Limb (tissue), 2 donors: Measurements from ENCODE around the gene IL1RL2.
A peak's percentile ranks its signal among the peaks of the same experiment; 100 is the strongest.

Experiments used
- DNase-seq, 2 donors: peaks; one replicate each; pipeline ENCODE4 v3.0.0-alpha.2; 2016; ENCODE audit errors: extremely low spot score in 2 of 2

The IL1RL2 gene

GRCh38 chr2:102186791-102187495 lies at the start of gene IL1RL2:
IL1RL2 (plus strand) TSS chr2:102187023; CDS start chr2:102187868, 845 bp downstream.
- no peak for DNase-seq

- no peak for DNase-seq
These were observed 49.7 kb upstream of the IL1RL2 start for GRCh38 chr2:102137138-102137537.

GRCh38 chr2:102138331-102138730 lies 48.5 kb upstream of the IL1RL2 start:
- DNase-seq: no peak

DNA sequence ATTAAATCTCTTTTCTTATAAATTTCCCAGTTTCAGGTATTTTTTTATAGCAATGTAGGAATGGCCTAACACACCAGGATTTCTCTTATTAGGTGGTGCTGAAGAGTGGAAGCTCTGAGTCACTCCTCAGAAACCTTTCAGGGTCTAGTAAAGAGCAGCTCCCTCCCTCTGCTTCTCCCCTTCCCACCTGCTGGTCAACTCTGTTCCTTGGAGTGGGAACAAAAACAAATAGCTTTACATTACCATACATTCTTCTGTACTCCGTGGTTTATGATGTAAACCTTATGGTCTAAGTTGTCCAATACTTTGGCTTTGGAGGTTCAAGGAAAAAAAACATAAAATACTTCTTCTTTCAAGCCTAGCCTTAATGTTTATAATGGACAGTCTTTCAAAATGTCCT lies 47.0 kb upstream of the IL1RL2 start:
- no peak for DNase-seq

GRCh38 chr2:102140377-102140776 lies 46.4 kb upstream of the IL1RL2 start:
- no peak for DNase-seq

DNA sequence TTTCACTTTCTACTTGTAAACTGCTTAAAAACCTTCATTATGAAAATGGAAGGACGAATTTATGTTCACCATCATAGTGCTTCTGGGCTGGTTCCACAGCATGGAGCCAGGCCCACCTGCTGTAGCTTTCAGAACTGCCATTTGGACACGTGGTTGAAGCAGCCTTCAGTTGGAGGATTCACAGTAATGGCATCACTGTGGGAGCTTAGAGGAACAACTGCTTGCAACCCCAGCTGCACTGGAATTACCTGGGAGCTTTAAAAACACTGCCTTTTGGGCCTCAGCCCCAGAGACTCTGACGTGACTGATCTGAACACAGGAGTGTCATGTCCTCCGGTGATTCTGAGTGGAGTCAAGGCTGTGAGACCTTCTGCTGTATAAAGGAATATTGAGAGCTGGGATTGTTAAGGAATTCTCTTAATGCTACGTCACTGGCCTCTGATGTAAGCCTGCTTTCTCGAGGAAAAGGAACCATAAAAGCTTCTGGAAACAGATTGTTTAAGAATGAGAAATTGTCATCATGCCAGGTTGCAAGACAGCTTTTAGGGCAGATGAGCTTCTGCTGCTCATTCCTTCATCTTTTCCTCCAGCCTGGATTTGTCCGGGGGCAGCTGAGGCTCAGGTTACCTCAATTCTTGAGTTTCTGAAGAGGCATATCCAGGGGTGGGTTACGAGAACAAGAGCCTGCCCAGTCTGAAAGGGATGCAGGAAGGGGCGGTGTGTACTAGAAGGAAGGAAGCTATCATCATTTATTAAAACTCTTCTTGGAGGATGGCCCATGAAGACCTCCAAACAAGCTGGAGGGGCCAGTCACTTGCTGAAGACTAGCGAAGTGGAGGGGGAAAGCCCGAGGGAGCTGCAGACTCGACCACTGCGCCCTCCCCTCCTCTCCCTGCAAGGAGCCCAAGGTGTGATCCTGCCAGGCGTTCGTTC lies 45.5 kb upstream of the IL1RL2 start:
- DNase-seq: peak; percentile 53 to 69

DNA sequence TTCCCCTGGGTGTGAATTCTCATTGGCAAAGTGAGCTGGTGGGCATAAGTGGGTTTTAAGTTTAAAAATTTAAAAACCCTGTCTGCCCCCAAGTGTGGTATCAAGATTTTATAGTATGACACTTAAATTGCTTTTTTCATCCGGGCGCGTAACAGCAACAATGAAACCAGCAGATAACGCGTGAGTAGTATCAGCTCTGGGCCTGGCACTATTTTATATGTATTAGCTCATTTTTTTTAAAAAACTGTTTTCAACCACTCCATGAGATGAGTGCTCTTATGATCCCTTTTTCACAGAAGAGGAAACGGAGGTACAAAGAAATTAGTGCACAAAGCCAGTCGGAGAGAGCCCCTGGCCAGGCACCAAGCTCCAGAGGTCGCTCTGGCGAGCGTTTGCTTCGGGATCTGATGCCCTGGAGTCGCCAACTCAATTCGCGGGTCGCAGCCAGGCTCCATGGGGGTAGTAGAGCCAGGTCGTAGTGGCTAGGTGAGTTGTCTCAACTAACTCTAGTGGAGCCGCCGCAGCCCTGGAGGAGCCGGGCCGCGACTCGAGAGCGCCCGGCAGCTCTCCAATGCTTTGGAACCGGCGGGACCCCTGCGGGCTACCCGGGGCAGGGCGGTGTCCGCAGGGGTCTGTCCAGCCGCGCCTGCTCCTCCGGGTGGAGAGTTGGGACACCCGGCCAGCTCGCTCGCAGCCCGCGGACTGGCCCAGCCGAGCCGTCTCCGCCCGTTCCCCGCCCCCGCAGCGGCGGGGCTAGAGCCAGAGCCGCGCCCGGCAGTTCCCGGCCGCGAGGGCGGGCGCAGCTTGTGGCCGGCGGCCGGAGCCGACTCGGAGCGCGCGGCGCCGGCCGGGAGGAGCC lies 44.6 kb upstream of the IL1RL2 start, which contains the start of gene IL1R1:
Gene IL1R1 (plus strand): TSS at position 777 of the 859 bp plus-strand sequence. CDS start 14,979 bp downstream, outside the sequence.
- peak; percentile 68 to 81 for DNase-seq

DNA sequence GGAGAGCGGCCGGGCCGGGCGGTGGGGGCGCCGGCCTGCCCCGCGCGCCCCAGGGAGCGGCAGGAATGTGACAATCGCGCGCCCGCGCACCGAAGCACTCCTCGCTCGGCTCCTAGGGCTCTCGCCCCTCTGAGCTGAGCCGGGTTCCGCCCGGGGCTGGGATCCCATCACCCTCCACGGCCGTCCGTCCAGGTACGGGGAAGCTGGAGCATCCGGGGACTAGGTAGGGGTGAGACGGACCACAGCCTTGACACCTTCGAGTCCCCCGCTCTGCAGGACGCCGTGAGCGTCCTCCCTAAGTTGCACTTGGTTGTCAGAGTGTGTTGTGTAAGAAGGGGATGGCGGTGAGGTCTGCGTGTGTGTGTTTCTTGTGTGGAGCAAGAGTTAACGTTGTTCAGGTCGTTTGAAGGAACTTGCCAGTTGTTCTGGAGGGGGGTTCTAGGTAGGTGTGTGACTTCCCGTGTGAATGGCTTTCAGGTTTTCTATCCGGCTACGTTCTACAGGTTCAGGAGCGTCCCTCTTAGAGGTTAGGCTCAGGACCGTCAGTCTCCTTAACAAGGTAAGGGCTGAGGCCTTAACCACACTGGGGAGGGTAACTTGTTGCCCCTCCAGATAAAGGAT lies 43.9 kb upstream of the IL1RL2 start:
- peak in 1 of 2 donors; percentile 25 for DNase-seq

GRCh38 chr2:102143450-102143985 lies 43.3 kb upstream of the IL1RL2 start:
- no peak for DNase-seq

DNA sequence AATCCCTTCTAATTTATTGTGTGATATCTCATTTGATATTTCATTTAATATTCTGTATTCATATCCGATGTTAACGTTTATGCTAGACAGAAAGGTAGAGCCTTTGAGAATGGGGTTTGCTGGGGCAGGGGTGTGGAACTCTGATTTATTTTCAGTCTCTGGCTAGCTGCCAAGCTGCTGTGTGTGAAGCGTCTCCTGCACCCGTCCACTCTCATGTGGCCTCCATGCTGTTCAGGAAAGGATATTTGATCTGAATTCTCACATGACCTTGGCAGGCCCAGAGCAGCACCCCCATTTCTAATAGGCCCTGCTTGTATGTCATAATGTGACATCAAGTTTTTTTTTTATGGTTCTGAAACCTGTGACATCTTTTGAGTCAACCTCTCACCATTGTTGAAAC lies 42.7 kb upstream of the IL1RL2 start:
- DNase-seq: no peak

DNA sequence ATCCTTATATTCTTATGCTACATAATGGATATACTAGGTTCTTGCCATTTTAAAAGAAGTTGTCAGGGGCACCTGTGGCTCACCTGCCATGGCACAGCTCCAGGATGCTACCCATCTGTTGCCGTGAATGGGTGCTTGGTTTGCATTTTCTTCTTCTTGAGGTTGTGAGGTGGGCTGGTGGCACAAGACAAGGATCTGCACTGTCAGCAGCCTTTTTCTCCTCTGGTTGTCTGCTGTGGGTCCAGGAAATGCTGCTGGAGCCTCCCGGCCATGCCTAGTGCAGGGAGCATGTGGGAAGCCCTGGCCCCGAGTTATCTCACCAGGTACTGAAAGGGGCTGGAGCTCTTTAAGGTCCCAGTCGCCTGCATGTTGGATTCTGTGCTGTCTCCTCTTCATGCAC lies 41.7 kb upstream of the IL1RL2 start:
- DNase-seq: no peak

DNA sequence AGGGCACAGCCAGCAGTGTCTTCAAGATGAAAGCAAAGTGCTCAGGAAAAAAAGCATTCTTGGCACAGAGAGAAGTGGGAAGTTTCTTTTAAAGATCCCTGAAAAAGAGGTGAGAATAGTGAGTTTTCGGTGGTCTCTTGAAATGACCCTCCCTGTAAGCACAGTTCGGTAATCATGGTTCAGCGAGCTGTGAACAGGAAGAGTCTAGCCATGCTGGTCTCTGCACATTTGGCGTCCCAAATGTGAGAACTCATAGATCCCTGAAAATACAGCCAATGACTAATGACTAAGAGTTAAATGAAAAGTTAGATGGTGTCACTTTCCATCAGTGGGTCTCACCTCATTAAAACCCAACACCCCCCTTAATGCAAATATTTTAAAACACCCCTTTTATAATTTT lies 40.9 kb upstream of the IL1RL2 start:
- no peak for DNase-seq

GRCh38 chr2:102147935-102148334 lies 38.9 kb upstream of the IL1RL2 start:
- no peak for DNase-seq

- DNase-seq: no peak
These were observed 37.6 kb upstream of the IL1RL2 start for GRCh38 chr2:102149243-102149642.

GRCh38 chr2:102149644-102150455 lies 37.0 kb upstream of the IL1RL2 start:
- no peak for DNase-seq

DNA sequence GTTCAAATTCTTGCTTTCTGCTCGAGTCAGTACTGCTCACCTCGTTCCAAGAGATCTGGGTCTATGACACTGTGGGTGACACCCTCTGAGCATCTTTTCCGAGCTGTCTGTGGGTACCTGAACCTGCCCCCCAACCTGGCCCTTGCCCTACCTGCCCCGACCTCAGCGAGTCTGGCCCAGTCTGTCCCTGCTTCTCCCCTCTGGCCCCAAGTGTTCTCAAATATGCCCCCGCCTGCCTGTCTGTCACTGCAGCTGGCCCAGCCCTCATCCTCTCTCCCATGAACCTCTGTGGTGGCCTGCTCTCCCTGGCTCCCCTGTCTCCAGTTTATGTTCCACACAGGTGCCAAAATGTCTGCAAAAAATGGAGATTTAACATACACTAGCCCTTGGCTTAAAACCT lies 32.5 kb upstream of the IL1RL2 start:
- DNase-seq: no peak

DNA sequence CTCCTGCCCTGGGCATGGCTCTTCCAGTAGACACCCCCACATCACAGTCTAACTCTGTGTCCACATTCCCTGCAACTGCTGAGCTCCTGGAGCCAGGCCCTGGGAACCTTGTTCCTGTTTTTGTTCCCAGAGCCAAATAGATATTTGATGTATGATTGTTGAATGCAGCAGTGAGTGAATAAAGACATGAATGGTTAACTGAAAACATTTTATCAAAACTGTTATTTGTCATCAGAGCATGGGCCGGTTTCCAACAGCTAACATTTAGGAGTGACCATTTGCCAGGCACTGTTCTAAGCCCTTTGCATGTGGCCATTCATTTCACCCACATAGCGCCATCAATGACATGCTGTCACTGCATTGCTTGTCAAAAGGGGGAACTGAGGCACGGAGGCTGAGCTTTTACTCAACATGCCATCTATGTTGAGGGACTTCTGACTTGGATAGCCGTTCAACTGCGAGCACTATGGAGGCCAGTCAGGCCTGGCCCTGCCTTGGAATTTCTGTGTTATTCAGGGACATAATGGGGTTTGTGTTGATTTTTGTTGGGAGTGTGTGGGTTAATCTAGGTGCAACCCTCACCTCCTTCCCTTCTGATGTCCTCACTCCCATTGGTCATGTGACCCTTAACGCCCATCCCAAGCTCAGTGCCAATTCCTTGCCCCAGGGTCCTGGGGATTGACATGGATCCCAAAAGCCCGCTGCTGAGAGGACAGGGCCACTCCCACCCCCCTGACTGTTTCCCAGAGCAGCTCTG lies 31.7 kb upstream of the IL1RL2 start:
- DNase-seq: no peak

- no peak for DNase-seq
These were observed 30.9 kb upstream of the IL1RL2 start for GRCh38 chr2:102155703-102156515.
